ENCODE results near the gene AUTS2.

The AUTS2 gene

DNA sequence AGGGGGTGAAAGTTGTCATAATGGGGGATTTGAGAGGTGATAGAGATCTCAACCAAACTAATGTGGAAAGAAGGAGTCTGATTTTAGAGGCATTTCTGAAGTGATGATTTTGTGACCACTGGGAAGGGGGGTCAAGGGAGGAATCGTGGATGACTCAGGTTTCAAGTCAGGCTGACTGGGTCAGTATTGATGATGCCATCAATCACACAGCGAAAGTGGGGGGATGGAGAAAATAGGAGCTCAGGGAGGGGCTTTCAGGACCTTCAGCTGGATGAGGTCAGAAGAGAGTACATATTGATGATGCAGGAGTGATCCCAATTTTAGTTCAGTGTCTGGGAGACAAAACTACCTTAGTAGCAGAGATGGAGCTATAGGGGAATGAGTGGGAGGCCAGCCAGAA is 852.5 kb downstream of the AUTS2 start:
- H3K27me3 ChIP-seq (ENCODE audit: insufficient read depth, poor library complexity, severe bottlenecking) = no peaks in the 10 kb centered on the region
- no peaks in the 10 kb centered on the region for H3K4me1 ChIP-seq (ENCODE audit: insufficient read depth, poor library complexity, severe bottlenecking)
- TF ChIP-seq, protein P1, sequence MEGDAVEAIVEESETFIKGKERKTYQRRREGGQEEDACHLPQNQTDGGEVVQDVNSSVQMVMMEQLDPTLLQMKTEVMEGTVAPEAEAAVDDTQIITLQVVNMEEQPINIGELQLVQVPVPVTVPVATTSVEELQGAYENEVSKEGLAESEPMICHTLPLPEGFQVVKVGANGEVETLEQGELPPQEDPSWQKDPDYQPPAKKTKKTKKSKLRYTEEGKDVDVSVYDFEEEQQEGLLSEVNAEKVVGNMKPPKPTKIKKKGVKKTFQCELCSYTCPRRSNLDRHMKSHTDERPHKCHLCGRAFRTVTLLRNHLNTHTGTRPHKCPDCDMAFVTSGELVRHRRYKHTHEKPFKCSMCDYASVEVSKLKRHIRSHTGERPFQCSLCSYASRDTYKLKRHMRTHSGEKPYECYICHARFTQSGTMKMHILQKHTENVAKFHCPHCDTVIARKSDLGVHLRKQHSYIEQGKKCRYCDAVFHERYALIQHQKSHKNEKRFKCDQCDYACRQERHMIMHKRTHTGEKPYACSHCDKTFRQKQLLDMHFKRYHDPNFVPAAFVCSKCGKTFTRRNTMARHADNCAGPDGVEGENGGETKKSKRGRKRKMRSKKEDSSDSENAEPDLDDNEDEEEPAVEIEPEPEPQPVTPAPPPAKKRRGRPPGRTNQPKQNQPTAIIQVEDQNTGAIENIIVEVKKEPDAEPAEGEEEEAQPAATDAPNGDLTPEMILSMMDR (IDR thresholded peaks at IDR 0.05; ENCODE audit: poor library complexity, severe bottlenecking) = no peak

DNA sequence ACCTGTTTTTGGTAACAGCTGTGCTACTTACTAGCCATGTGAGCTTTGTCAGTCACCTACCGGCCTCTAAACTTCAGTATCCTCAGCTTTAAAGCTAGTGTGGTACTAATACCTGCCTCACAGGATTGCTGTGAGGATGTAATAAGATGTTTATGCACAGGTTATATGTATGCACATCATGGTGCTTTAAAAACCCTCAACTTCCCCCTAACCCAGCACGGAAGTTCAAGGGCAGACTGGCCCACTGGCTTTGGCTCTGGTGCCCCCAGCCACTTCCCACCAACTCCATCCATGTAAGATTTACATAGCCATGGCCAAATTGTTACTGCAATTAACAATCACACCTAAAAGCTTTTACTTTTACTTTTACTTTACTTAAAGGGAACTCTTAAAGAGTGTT is 857.6 kb downstream of the AUTS2 start:
- DNase-seq (ENCODE audit: low spot score) (no peak), ATAC-seq (ENCODE audit: low read depth) (no peak)
- H3K4me3 ChIP-seq (ENCODE audit: severe bottlenecking) = no peak overlapping the region
- H3K27me3 ChIP-seq (ENCODE audit: insufficient read depth, poor library complexity, severe bottlenecking) = no peaks in the 10 kb centered on the region
- TF ChIP-seq, protein P1 (IDR thresholded peaks at IDR 0.05; ENCODE audit: poor library complexity, severe bottlenecking) = no peak
- no peak overlapping the region for H3K27ac ChIP-seq (ENCODE audit: poor library complexity, severe bottlenecking)
- H3K4me1 ChIP-seq (ENCODE audit: insufficient read depth, poor library complexity, severe bottlenecking) = no peaks in the 10 kb centered on the region
- H3K36me3 ChIP-seq (ENCODE audit: low read depth) = no peaks in the 10 kb centered on the region
- H3K9me3 ChIP-seq (ENCODE audit: severe bottlenecking) = no peaks in the 10 kb centered on the region

More for the DNA sequence above, 852.5 kb downstream of the AUTS2 start:
- ATAC-seq (ENCODE audit: low read depth) = no peak
- Histone ChIP-seq H3K27ac (ENCODE audit: poor library complexity, severe bottlenecking) (no peak overlapping the region), H3K4me3 (ENCODE audit: severe bottlenecking) (no peak overlapping the region), H3K9me3 (ENCODE audit: severe bottlenecking) (no peaks in the 10 kb centered on the region), H3K36me3 (ENCODE audit: low read depth) (no peaks in the 10 kb centered on the region)
- no peak for DNase-seq (ENCODE audit: low spot score)

DNA sequence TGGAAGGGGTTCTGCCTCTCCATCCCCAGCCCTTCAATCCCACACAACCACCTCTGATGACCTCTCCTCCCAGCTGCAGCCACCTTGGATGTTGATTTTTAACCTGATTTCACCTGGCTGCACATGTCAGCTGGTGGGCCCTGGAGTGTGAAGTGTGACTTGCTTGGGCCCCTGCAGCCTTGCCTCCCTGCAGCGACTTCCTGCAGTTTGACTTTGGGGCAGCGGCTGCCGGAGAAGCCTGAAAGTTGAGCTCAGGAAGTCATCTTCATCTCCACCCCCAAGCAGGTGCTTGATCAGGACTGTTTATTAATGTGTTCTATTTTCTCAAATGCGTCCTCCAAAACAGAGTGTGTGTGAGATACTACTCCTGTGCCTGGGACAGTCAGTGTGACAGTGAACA is 858.4 kb downstream of the AUTS2 start:
- Histone ChIP-seq H3K4me1 (ENCODE audit: insufficient read depth, poor library complexity, severe bottlenecking) (no peaks in the 10 kb centered on the region), H3K36me3 (ENCODE audit: low read depth) (no peaks in the 10 kb centered on the region), H3K9me3 (ENCODE audit: severe bottlenecking) (no peaks in the 10 kb centered on the region), H3K27ac (ENCODE audit: poor library complexity, severe bottlenecking) (no peak overlapping the region), H3K27me3 (ENCODE audit: insufficient read depth, poor library complexity, severe bottlenecking) (no peaks in the 10 kb centered on the region), H3K4me3 (ENCODE audit: severe bottlenecking) (no peak overlapping the region)
- DNase-seq (ENCODE audit: low spot score) (no peak), ATAC-seq (ENCODE audit: low read depth) (no peak)
- TF ChIP-seq, protein P1 (IDR thresholded peaks at IDR 0.05; ENCODE audit: poor library complexity, severe bottlenecking) = no peak

DNA sequence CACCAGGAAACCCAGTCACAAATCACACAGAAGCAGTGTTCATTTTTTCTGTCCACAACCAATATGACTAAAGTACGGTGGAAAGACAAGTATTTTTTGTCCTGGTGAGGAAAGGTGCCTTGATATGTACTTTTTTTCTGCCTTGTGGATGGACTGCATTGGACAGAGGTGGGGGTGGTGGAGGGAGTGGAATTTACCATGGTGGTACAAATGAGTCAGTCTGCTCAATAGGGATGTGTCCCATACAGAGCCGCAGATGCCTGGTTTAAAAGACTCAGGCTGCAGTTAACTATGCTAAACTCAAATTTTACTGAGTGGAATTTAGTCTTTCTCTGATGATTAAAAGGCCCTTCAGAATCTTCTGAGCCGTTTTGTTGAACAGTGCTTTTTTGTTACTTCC is 859.2 kb downstream of the AUTS2 start:
- Histone ChIP-seq H3K27ac (ENCODE audit: poor library complexity, severe bottlenecking) (no peak overlapping the region), H3K4me1 (ENCODE audit: insufficient read depth, poor library complexity, severe bottlenecking) (no peaks in the 10 kb centered on the region), H3K36me3 (ENCODE audit: low read depth) (no peaks in the 10 kb centered on the region), H3K27me3 (ENCODE audit: insufficient read depth, poor library complexity, severe bottlenecking) (no peaks in the 10 kb centered on the region), H3K4me3 (ENCODE audit: severe bottlenecking) (no peak overlapping the region), H3K9me3 (ENCODE audit: severe bottlenecking) (no peaks in the 10 kb centered on the region)
- TF ChIP-seq, protein P1 (IDR thresholded peaks at IDR 0.05; ENCODE audit: poor library complexity, severe bottlenecking) = no peak
- DNase-seq (ENCODE audit: low spot score) (no peak), ATAC-seq (ENCODE audit: low read depth) (no peak)

DNA sequence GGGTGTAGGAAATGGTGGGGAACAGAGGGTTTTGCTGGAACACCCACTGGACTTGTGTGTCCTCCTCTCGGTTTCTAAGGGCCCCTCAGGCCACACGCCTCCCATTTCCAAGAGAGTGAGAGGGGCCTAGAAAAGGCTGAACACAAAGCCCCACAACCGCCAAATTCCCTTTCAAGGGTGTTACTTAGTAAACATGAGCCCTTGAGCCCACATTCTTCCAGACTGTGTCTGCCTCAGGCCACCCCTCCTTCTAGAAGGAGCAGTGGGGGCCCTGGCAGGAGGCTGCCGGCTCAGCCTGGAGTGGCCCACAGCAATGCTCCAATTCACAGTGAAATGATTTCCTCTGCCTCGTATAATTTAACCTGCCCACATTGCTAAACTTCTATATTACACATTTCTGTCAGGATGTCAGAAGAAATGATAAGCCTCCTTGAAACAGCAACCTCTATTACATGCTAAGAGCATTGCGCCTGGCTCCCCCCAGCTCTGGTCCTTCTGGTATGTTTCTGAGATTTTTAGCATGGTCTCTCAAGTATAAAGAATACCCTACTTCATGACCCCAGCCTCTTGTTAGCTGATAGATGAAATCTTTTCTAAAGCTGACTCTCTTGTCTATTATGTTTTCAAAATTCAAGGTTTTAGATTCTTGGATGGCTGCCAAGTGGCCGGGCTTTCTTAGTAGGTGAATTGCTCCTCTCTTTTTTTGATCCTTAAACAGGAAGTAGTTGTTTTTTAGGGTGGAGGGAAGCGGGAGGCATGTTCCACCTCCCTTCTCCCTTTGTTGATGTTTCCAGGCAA is 859.8 kb downstream of the AUTS2 start:
- ATAC-seq (ENCODE audit: low read depth) (no peak), DNase-seq (ENCODE audit: low spot score) (no peak)
- TF ChIP-seq, protein P1 (IDR thresholded peaks at IDR 0.05; ENCODE audit: poor library complexity, severe bottlenecking) = no peak
- H3K27me3 ChIP-seq (ENCODE audit: insufficient read depth, poor library complexity, severe bottlenecking) = no peaks in the 10 kb centered on the region
- H3K36me3 ChIP-seq (ENCODE audit: low read depth) = no peaks in the 10 kb centered on the region
- H3K4me1 ChIP-seq (ENCODE audit: insufficient read depth, poor library complexity, severe bottlenecking) = no peaks in the 10 kb centered on the region
- H3K27ac ChIP-seq (ENCODE audit: poor library complexity, severe bottlenecking) = no peak overlapping the region
- no peak overlapping the region for H3K4me3 ChIP-seq (ENCODE audit: severe bottlenecking)
- no peaks in the 10 kb centered on the region for H3K9me3 ChIP-seq (ENCODE audit: severe bottlenecking)
